Stimulated activated CD4-positive, alpha-beta T cell treated with anti-CD3 and anti-CD28 coated beads, Interleukin-1b, Interleukin-23, amount 100 ng/mL, for 24 hours (primary cell): ENCODE data around the gene LDB2.
"Not testable (repeated sequence)": the region's sequence is repeated elsewhere in the genome, so short reads cannot be mapped to it uniquely, and the experiment has no call there.

Experiments
- DNase-seq, 4 experiments: peaks; one replicate each; pipeline ENCODE4 v3.0.0-alpha.2; 2020; ENCODE audit warnings: low read depth in 4 of 4, low spot score in 1 of 4

LDB2 gene

GRCh38 chr4:16897991-16898827 is at the start of gene LDB2:
Gene LDB2, minus strand, starts transcription at chr4:16898645.
- DNase-seq = no peak

GRCh38 chr4:16942491-16942890 is 44.0 kb upstream of the LDB2 start:
- no peak for DNase-seq

GRCh38 chr4:16939178-16939577 is 40.7 kb upstream of the LDB2 start:
- no peak for DNase-seq

GRCh38 chr4:16938512-16939040 is 40.1 kb upstream of the LDB2 start:
- DNase-seq = no peak

- DNase-seq = no peak
Observed at GRCh38 chr4:16931339-16932305, 33.2 kb upstream of the LDB2 start.

DNA sequence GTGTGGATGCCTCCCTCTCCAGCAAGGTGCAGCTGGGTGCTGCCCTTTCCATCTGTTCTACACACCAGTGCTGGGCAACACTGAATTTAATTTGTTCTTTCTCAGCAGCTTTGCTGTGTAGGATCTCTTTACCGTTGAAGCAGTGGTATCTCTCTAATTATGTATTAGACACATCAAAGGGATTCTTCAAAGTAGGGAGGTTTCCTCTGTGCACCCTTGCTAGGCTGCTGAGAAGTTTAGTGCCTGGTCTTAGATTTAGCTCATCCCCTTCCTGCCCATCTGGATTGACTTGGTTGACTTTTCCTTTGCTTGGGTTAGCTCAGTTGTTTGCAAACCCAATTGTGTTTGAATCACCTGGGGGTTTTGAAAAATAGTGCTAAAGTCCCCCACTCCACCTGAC is 27.8 kb upstream of the LDB2 start:
- no peak for DNase-seq

DNA sequence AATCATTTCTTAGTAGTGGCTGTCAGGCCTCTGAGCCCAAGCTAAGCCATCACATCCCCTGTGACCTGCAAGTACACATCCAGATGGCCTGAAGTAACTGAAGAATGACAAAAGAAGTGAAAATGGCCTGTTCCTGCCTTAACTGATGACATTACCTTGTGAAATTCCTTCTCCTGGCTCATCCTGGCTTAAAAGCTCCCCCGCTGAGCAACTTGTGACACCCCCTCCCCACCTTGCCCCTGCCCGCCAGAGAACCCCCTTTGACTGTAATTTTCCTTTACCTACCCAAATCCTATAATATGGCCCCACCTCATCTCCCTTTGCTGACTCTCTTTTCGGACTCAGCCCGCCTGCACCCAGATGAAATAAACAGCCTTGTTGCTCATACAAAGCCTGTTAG is 20.3 kb upstream of the LDB2 start:
- DNase-seq = not testable (repeated sequence)

DNA sequence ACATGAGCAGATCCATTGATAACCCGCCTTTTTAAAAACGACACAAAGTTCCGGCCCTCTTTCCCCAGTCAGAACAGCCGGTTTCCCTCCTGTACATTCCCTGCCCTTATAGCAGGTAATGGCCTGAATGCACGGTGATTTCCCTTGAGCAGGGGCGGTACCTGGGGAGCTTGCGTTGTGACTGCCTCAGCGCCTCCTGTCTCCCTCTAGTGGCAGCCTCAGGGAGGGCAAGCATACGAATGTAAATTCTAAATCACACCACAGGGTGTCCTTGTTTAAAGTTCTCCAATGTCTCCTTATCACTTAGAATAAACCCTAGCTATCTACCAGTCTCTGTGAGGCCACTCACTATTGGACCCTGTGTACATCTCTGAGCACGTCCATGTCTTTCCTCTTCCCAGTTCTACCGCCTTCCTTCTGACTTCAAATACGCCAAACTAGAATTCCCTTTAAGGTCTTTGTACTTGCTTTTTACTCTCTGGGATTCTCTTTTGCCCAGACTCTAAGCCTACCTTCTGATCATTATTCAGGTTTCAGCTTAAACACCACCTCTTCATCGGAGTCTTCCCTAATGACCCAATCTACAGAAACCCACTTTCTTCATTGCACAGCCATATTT is 18.4 kb upstream of the LDB2 start:
- peak; percentile 18 to 67 (median 48) for DNase-seq

DNA sequence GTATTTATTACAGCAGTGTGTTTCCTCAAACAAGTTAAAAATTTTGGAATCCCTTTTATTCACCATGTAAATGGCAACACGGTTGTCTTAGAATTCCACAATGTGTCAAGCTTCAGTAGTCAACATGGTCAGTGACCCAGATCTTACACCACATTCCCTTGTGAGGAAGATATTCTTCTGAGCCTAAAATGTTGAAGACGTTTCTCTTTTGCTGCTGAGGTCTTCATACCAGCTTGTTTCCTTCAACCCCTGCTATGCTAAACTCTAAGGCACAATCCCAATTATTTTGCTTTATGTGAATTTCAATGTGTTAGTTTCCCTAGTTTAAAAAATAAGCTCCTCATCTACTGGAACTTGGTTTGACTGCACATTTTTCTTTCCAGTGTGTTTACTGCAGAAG is 17.6 kb upstream of the LDB2 start:
- DNase-seq = no peak

GRCh38 chr4:16914208-16914607 is 15.8 kb upstream of the LDB2 start:
- no peak for DNase-seq

DNA sequence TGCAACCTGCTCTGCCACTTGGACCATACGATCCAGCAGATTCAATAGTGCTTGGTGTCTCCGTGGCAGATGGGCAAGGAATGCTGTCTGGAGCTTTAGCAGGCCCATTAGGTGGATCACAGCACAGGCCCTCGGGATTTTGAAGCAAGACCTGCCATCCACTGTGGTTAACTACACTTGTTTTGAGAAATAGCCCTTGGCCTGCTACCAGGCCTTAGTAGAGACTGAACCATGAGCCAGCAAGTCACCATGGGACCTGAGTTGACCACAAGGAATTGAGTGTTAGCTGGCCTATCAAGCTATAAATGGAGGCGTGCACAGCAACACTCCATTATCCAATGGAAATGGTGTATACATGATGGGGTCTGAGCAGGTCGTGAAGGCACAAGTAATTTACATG is 14.5 kb upstream of the LDB2 start:
- no peak for DNase-seq

DNA sequence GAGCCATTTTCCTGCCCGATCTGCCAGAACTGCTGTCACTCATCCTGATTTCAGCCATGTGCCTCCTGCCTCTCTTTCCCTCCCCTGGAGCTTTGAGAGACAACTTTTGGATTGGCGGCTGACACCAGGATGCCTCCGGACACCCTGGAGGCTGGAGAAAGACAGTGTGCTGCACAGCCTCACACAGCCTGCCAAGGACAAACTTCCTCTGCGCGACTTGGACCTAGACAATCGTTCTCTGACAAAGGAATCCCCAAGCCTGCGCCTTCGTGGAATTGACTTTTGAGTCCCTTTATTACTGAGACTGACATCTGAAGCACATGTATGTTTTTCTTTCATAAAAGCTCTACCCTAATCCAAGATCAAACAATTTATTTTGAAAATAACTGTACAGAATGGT is 10.8 kb upstream of the LDB2 start:
- DNase-seq = no peak

DNA sequence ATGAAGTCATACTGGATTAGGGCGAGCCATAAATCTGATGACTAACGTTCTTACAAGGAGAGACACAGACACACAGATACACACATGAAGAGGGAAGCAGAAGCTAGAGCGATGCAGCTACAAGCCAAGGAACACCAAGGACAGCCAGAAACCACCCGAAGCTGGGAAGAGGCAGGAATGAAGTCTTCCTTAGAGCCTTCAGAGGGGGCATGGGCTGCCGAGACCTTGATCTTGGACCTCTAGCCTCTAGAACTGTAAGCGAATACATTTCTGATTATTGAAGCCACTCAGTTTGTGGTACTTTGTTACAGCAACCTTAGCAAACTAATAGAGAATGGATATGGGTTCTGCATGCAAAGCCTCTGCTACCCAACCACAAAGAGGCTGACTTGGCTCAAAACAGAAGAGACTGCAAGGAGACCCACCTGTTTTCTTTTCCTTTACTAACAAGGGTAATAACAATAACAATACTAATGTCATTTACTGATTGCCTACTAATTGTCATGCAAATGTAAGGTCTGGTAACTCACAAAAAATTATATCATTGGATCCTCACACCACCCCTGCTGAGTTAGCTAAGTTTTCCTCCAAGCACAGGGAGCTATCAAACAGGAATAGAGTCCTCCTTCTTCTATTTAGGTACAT is 10.1 kb upstream of the LDB2 start:
- no peak for DNase-seq

DNA sequence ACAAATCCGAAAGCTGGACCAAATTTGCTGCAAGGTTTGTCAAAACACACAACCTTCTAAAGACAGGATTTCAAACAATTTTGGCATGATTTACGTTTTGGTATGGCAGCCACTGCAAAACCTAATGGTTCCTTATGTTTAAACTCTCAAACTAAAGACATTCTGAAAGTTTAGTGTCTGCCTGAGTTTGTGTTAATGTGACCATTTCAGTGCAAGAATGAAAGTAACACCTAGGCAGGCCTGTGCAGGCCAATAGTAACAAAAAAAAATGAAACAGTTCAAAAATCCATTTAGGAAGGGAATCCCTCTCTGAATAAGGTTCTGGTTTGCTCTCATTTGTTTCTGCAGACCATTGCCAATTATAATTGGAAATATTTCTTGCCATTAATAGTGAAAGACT is 1.9 kb upstream of the LDB2 start:
- no peak for DNase-seq

DNA sequence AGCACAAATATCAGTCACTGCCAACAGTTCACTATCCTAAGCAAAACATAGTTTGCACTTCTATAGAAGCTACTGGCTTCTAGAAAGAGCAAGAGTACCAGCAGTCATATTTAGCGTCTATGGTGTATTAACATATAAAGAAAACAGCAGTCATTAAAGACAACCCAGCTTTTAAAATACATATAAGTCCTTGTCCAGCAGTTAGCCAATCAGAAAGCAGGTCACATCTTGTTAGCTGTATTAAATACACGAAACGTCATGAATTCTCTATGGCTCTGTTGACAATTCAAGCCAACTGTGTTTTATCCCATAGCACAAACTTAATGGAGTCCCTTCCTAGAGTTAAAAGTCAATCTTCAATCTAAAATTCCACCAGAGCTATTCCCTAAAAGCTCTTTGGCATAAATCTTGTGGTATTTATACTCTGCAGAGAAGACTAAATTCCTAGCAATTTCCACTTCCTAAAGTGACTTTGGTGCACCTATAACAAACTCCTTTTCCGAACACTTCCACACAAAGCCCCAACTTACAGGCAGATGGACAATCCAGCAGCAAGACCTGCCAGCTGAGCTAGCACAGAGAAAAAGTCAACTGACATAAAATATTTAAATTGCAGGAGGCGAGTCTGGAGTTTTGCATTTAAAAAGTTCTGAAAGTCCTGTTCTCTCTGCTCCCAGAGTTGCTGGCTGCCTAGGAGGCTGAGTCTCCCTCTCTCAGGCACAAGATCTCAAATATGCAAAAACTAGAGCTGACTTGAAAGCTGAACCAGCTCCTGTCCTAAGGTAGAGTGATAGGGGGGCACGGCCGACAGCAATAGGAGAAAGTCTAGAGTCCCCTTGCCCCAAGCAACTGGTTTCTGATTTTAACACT is 1.3 kb downstream of the LDB2 start:
- no peak for DNase-seq

- no peak for DNase-seq
Observed at GRCh38 chr4:16894406-16894805, 4.0 kb downstream of the LDB2 start.

GRCh38 chr4:16893141-16893651 is 5.2 kb downstream of the LDB2 start:
- no peak for DNase-seq

- no peak for DNase-seq
Observed at GRCh38 chr4:16890651-16891050, 7.8 kb downstream of the LDB2 start.

- no peak for DNase-seq
Observed at GRCh38 chr4:16889945-16890344, 8.5 kb downstream of the LDB2 start.

DNA sequence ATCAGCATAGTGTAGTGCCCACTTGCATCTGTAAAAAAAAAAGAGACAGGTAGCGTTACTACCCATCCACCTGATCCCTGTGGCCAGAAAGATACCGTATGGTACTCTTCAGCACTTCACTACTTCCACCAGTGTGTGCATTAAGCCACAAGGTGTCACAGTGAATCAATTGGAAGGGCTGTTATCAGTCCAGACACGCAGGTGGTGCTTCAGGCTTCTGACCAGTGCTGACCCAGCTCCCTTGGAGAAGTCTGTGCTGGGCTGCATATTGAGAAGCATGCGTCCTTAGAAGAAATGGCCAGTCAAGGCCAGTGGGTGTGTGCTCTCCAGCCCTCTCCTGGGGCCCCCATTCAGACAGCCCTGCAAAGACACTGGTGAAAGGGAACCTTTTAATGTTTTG is 10.6 kb downstream of the LDB2 start:
- no peak for DNase-seq
